ENCODE measurements around the gene DENND5B. TPM values are rescaled to one million over a fixed set of nuclear protein-coding genes. Genes with fewer than 3 reads are reported as not detected.

Gene DENND5B
- total RNA-seq, 1 experiment from 2014 or later: 13.8 TPM

- Mint-ChIP-seq H3K27me3 (ENCODE audit: low read depth) (no peaks in the 10 kb centered on the region), H3K4me1 (peaks cover 42% of the 10 kb centered on the region), H3K27ac (peak overlapping the region; percentile 98), H3K36me3 (0 out of 2 replicates have a peak, but pooled peaks cover 3% of the 10 kb centered on the region), H3K4me3 (peak overlapping the region; percentile 29), H3K9me3 (no peaks in the 10 kb centered on the region)
- DNase-seq (ENCODE audit: low spot score) (peak; percentile 47), ATAC-seq (peak; percentile 70)
- POLR2A ChIA-PET: interaction anchor here (0.6 to 3.5 kb wide), 8 partner anchors 8 to 43 kb away, joined by 3 to 25 read pairs (median 6); partner anchors contain the start of gene SINHCAF
- CTCF ChIA-PET: interaction anchor here (0.8 to 2.3 kb wide), 8 partner anchors 8 to 111 kb away, joined by 3 to 14 read pairs (median 4); no protein-coding TSS in a partner anchor
- TF ChIP-seq ZNF671 (CRISPR knock-in tag; IDR thresholded peaks at IDR 0.05) (no peak), ZNF121 (CRISPR knock-in tag; IDR thresholded peaks at IDR 0.05) (no peak), JUN (CRISPR knock-in tag; IDR thresholded peaks at IDR 0.05) (no peak), AR (CRISPR knock-in tag; IDR thresholded peaks at IDR 0.05) (no peak), ZNF138 (CRISPR knock-in tag; conservative IDR thresholded peaks at IDR 0.05) (no peak), ARID4B (CRISPR knock-in tag; IDR thresholded peaks at IDR 0.05; ENCODE audit: borderline replicate concordance) (no peak; the same call in 1 of the 2 replicates), NFE2L1 (CRISPR knock-in tag; IDR thresholded peaks at IDR 0.05) (no peak), ZNF281 (CRISPR knock-in tag; IDR thresholded peaks at IDR 0.05) (0 out of 2 replicates have a peak, but pooled peaks have one; percentile 41), SP1 (CRISPR knock-in tag; conservative IDR thresholded peaks at IDR 0.05) (no peak), GABPB1 (CRISPR knock-in tag; IDR thresholded peaks at IDR 0.05) (no peak), CDX4 (CRISPR knock-in tag; IDR thresholded peaks at IDR 0.05; ENCODE audit: borderline replicate concordance) (no peak)
- TF ChIP-seq, protein P1, sequence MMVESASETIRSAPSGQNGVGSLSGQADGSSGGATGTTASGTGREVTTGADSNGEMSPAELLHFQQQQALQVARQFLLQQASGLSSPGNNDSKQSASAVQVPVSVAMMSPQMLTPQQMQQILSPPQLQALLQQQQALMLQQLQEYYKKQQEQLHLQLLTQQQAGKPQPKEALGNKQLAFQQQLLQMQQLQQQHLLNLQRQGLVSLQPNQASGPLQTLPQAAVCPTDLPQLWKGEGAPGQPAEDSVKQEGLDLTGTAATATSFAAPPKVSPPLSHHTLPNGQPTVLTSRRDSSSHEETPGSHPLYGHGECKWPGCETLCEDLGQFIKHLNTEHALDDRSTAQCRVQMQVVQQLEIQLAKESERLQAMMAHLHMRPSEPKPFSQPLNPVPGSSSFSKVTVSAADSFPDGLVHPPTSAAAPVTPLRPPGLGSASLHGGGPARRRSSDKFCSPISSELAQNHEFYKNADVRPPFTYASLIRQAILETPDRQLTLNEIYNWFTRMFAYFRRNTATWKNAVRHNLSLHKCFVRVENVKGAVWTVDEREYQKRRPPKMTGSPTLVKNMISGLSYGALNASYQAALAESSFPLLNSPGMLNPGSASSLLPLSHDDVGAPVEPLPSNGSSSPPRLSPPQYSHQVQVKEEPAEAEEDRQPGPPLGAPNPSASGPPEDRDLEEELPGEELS (CRISPR knock-in tag; IDR thresholded peaks at IDR 0.05): 0 out of 2 replicates have a peak, but pooled peaks have one; percentile 7
- TF ChIP-seq, protein P2, sequence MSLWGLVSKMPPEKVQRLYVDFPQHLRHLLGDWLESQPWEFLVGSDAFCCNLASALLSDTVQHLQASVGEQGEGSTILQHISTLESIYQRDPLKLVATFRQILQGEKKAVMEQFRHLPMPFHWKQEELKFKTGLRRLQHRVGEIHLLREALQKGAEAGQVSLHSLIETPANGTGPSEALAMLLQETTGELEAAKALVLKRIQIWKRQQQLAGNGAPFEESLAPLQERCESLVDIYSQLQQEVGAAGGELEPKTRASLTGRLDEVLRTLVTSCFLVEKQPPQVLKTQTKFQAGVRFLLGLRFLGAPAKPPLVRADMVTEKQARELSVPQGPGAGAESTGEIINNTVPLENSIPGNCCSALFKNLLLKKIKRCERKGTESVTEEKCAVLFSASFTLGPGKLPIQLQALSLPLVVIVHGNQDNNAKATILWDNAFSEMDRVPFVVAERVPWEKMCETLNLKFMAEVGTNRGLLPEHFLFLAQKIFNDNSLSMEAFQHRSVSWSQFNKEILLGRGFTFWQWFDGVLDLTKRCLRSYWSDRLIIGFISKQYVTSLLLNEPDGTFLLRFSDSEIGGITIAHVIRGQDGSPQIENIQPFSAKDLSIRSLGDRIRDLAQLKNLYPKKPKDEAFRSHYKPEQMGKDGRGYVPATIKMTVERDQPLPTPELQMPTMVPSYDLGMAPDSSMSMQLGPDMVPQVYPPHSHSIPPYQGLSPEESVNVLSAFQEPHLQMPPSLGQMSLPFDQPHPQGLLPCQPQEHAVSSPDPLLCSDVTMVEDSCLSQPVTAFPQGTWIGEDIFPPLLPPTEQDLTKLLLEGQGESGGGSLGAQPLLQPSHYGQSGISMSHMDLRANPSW (CRISPR knock-in tag; conservative IDR thresholded peaks at IDR 0.05; ENCODE audit: low read depth): no peak
- TF ChIP-seq, protein P3, sequence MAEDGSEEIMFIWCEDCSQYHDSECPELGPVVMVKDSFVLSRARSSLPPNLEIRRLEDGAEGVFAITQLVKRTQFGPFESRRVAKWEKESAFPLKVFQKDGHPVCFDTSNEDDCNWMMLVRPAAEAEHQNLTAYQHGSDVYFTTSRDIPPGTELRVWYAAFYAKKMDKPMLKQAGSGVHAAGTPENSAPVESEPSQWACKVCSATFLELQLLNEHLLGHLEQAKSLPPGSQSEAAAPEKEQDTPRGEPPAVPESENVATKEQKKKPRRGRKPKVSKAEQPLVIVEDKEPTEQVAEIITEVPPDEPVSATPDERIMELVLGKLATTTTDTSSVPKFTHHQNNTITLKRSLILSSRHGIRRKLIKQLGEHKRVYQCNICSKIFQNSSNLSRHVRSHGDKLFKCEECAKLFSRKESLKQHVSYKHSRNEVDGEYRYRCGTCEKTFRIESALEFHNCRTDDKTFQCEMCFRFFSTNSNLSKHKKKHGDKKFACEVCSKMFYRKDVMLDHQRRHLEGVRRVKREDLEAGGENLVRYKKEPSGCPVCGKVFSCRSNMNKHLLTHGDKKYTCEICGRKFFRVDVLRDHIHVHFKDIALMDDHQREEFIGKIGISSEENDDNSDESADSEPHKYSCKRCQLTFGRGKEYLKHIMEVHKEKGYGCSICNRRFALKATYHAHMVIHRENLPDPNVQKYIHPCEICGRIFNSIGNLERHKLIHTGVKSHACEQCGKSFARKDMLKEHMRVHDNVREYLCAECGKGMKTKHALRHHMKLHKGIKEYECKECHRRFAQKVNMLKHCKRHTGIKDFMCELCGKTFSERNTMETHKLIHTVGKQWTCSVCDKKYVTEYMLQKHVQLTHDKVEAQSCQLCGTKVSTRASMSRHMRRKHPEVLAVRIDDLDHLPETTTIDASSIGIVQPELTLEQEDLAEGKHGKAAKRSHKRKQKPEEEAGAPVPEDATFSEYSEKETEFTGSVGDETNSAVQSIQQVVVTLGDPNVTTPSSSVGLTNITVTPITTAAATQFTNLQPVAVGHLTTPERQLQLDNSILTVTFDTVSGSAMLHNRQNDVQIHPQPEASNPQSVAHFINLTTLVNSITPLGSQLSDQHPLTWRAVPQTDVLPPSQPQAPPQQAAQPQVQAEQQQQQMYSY (CRISPR knock-in tag; IDR thresholded peaks at IDR 0.05): no peak
- TF ChIP-seq, protein P4, sequence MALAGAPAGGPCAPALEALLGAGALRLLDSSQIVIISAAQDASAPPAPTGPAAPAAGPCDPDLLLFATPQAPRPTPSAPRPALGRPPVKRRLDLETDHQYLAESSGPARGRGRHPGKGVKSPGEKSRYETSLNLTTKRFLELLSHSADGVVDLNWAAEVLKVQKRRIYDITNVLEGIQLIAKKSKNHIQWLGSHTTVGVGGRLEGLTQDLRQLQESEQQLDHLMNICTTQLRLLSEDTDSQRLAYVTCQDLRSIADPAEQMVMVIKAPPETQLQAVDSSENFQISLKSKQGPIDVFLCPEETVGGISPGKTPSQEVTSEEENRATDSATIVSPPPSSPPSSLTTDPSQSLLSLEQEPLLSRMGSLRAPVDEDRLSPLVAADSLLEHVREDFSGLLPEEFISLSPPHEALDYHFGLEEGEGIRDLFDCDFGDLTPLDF (CRISPR knock-in tag; IDR thresholded peaks at IDR 0.05): no peak
Measured at GRCh38 chr12:31362759-31363415, 228.0 kb downstream of the DENND5B start.
